NCI-H146 (cell line): ENCODE results near the gene HSP90AA1.
"Not testable (repeated sequence)": the region's sequence is repeated elsewhere in the genome, so short reads cannot be mapped to it uniquely, and the experiment has no call there.

ENCODE experiments used
- DNase-seq: peaks from one replicate; lab custom pipeline; 2025; lab: John Stamatoyannopoulos, UW

HSP90AA1 gene

GRCh38 chr14:102066041-102066451 is 20.8 kb downstream of the HSP90AA1 start:
- no peak for DNase-seq

- DNase-seq = not testable (repeated sequence)
Measured at GRCh38 chr14:102064590-102064989, 22.3 kb downstream of the HSP90AA1 start.

- DNase-seq = no peak
Measured at GRCh38 chr14:102063808-102064429, 22.9 kb downstream of the HSP90AA1 start.

GRCh38 chr14:102063109-102063807 is 23.6 kb downstream of the HSP90AA1 start:
- DNase-seq = peak; percentile 71

- DNase-seq = no peak
Measured at GRCh38 chr14:102058961-102059360, 27.9 kb downstream of the HSP90AA1 start.

- DNase-seq = no peak
Measured at GRCh38 chr14:102058146-102058545, 28.7 kb downstream of the HSP90AA1 start.

GRCh38 chr14:102057480-102058114 is 29.2 kb downstream of the HSP90AA1 start:
- DNase-seq = no peak

- DNase-seq = no peak
Measured at GRCh38 chr14:102056694-102057442, 30.0 kb downstream of the HSP90AA1 start.

- DNase-seq = no peak
Measured at GRCh38 chr14:102055181-102055901, 31.5 kb downstream of the HSP90AA1 start.

- no peak for DNase-seq
Measured at GRCh38 chr14:102052522-102052921, 34.3 kb downstream of the HSP90AA1 start.

- no peak for DNase-seq
Measured at GRCh38 chr14:102050625-102051024, 36.2 kb downstream of the HSP90AA1 start.

- no peak for DNase-seq
Measured at GRCh38 chr14:102050026-102050405, 36.8 kb downstream of the HSP90AA1 start.

GRCh38 chr14:102049258-102050025 is 37.4 kb downstream of the HSP90AA1 start:
- no peak for DNase-seq

- DNase-seq = no peak
Measured at GRCh38 chr14:102047808-102048540, 38.9 kb downstream of the HSP90AA1 start.

GRCh38 chr14:102046337-102047278 is 40.2 kb downstream of the HSP90AA1 start:
- DNase-seq = peak; percentile 6

GRCh38 chr14:102044566-102044965 is 42.3 kb downstream of the HSP90AA1 start:
- DNase-seq = no peak

GRCh38 chr14:102043251-102044025 is 43.4 kb downstream of the HSP90AA1 start:
- no peak for DNase-seq

GRCh38 chr14:102042699-102043098 is 44.1 kb downstream of the HSP90AA1 start:
- no peak for DNase-seq
